Naive thymus-derived CD4-positive, alpha-beta T cell (primary cell): ENCODE data around the gene TRIB2. TPM values are rescaled to one million over a fixed set of nuclear protein-coding genes. Genes with fewer than 3 reads are reported as not detected.

ENCODE experiments used
- ATAC-seq: fragments of 150-1000 bp; cut with Tn5 transposase; 2 replicates; pipeline ENCODE4 v1.10.0; 2021; ENCODE audit warnings: mild to moderate bottlenecking, moderate library complexity
- CTCF ChIA-PET: fragments of 350-600 bp; sonication (Branson Sonifier 250); formaldehyde crosslinking; loops from one replicate; lab custom pipeline; 2021; ENCODE audit warnings: antibody characterized with exemption; lab: Charles Lee
- POLR2A ChIA-PET: fragments of 350-600 bp; sonication (Branson Sonifier 250); formaldehyde crosslinking; loops from one replicate; lab custom pipeline; 2021; ENCODE audit warnings: antibody characterized with exemption, inconsistent platforms; lab: Charles Lee
- DNase-seq, 9 donors: peaks; one replicate each; pipeline versions ENCODE4 v3.0.0 to v3.0.0-alpha.2; 2020 to 2022; ENCODE audit warnings: mixed read lengths in 1 of 9
- H3K27ac ChIP-seq: one replicate; pipeline ENCODE4 v1.7.0; 2013; ENCODE audit warnings: mild to moderate bottlenecking, low read depth, low read length, moderate library complexity
- H3K27me3 ChIP-seq, 2 donors: one replicate each; pipeline ENCODE4 v1.7.0; 2013; ENCODE audit warnings: low read length in 2 of 2, mild to moderate bottlenecking in 2 of 2, moderate library complexity in 2 of 2; ENCODE audit not compliant: control insufficient read depth in 2 of 2, insufficient read depth in 2 of 2
- H3K36me3 ChIP-seq, 3 experiments: 1 replicate in 2 of 3; 2 replicates in 1 of 3; pipeline ENCODE4 v1.7.0; 2013; ENCODE audit warnings: low read length in 3 of 3, mild to moderate bottlenecking in 3 of 3, moderate library complexity in 1 of 3; ENCODE audit not compliant: insufficient read depth in 3 of 3, control insufficient read depth in 2 of 3
- H3K4me1 ChIP-seq, 2 donors: one replicate each; pipeline ENCODE4 v1.7.0; 2013; ENCODE audit warnings: low read length in 2 of 2, mild to moderate bottlenecking in 2 of 2, moderate library complexity in 1 of 2; ENCODE audit not compliant: control insufficient read depth in 2 of 2, insufficient read depth in 2 of 2
- H3K4me3 ChIP-seq: 2 replicates; pipeline ENCODE4 v1.7.0; 2013; ENCODE audit warnings: mild to moderate bottlenecking, low read length
- H3K9me3 ChIP-seq, 3 experiments: 1 replicate in 2 of 3; 2 replicates in 1 of 3; pipeline ENCODE4 v1.7.0; 2013; ENCODE audit warnings: low read length in 3 of 3; ENCODE audit not compliant: control insufficient read depth in 2 of 3
- H3K27ac Mint-ChIP-seq, 9 donors: one replicate each; pipeline ENCODE4 v1.8.0; 2020 to 2022; ENCODE audit warnings: mixed read lengths in 9 of 9, mild to moderate bottlenecking in 8 of 9, moderate library complexity in 5 of 9, inconsistent platforms in 2 of 9
- H3K27me3 Mint-ChIP-seq, 5 donors: one replicate each; pipeline ENCODE4 v1.8.0; 2021 to 2022; ENCODE audit warnings: mixed read lengths in 5 of 5, mild to moderate bottlenecking in 1 of 5
- H3K36me3 Mint-ChIP-seq, 5 donors: one replicate each; pipeline ENCODE4 v1.8.0; 2020 to 2022; ENCODE audit warnings: mixed read lengths in 5 of 5, mild to moderate bottlenecking in 3 of 5, inconsistent platforms in 1 of 5
- H3K4me1 Mint-ChIP-seq, 7 donors: one replicate each; pipeline ENCODE4 v1.8.0; 2020 to 2022; ENCODE audit warnings: mixed read lengths in 7 of 7, mild to moderate bottlenecking in 3 of 7, inconsistent platforms in 1 of 7
- H3K4me3 Mint-ChIP-seq, 10 donors: one replicate each; pipeline ENCODE4 v1.8.0; 2020 to 2022; ENCODE audit warnings: mild to moderate bottlenecking in 10 of 10, mixed read lengths in 10 of 10, moderate library complexity in 6 of 10, inconsistent platforms in 2 of 10
- H3K9me3 Mint-ChIP-seq, 11 donors: one replicate each; pipeline ENCODE4 v1.8.0; 2020 to 2022; ENCODE audit warnings: mixed read lengths in 11 of 11, mild to moderate bottlenecking in 4 of 11, inconsistent platforms in 1 of 11, moderate library complexity in 1 of 11
- intact Hi-C, 2 donors: fragments of 100-400 bp; cut with micrococcal nuclease; formaldehyde crosslinking; loops; one replicate each; pipeline ENCODE4 v1.15.1; 2023
- polyA plus RNA-seq, 2 donors: library from polyadenylated mRNA; unstranded; fragments of 300-500 nt; fragmentation: Illumina TruSeq; gene quantifications; one replicate each; pipeline ENCODE4 v1.2.3, GENCODE V29; 2021
- total RNA-seq, 6 experiments: library from RNA in 5 of 6; stranded (reverse) in 5 of 6; gene quantifications; 1 replicate in 5 of 6; 2 replicates in 1 of 6; pipeline ENCODE4 v1.2.3 and lab custom pipeline; 2021 to 2026

The TRIB2 gene
- total and polyA plus RNA-seq, 7 experiments from 2014 or later: 41.3 to 125 (median 90.7) TPM

GRCh38 chr2:12715258-12716031 is 1.3 kb upstream of the TRIB2 start:
- Mint-ChIP-seq H3K9me3 (peaks cover 0 to 4% (median 0%) of the 10 kb centered on the region in 11 donors), H3K4me1 (peaks cover 34 to 65% (median 53%) of the 10 kb centered on the region in 7 donors), H3K27me3 (peaks cover 0 to 15% (median 0%) of the 10 kb centered on the region in 5 donors), H3K36me3 (peaks cover 0 to 24% (median 7%) of the 10 kb centered on the region in 5 donors), H3K27ac (peak overlapping the region; percentile 92 to 97 (median 96)), H3K4me3 (peak overlapping the region; percentile 88 to 100 (median 96))
- peaks cover 17 to 25% of the 10 kb centered on the region in 2 donors for H3K4me1 ChIP-seq
- peak overlapping the region; percentile 84 for H3K27ac ChIP-seq
- H3K36me3 ChIP-seq: peaks cover 0 to 20% (median 0%) of the 10 kb centered on the region in 3 experiments
- H3K27me3 ChIP-seq: no peaks in the 10 kb centered on the region
- DNase-seq: no peak
- POLR2A ChIA-PET: interaction anchor here (0.6 to 3.7 kb wide), 29 partner anchors 11 to 905 kb away, joined by 3 to 39 read pairs (median 4); no protein-coding TSS in a partner anchor
- H3K9me3 ChIP-seq: no peaks in the 10 kb centered on the region
- ATAC-seq: no peak
- H3K4me3 ChIP-seq: peak overlapping the region; percentile 77
- intact Hi-C loops: loop anchor here (1.0 to 10.0 kb wide), 26 partner anchors 160 to 1371 kb away; partner anchors contain the start of genes LPIN1 (in 1 of the 2) and ROCK2 (in 1 of the 2)
- CTCF ChIA-PET: interaction anchor here (0.6 to 4.7 kb wide), 31 partner anchors 11 to 1026 kb away, joined by 3 to 45 read pairs (median 4); no protein-coding TSS in a partner anchor

- peaks cover 0 to 15% (median 0%) of the 10 kb centered on the region in 5 donors for H3K27me3 Mint-ChIP-seq
- ATAC-seq: peak; percentile 62
- CTCF ChIA-PET: interaction anchor here (0.6 to 4.7 kb wide), 37 partner anchors 10 to 887 kb away, joined by 3 to 45 read pairs (median 4); no protein-coding TSS in a partner anchor
- peaks cover 0 to 22% (median 7%) of the 10 kb centered on the region in 5 donors for H3K36me3 Mint-ChIP-seq
- peak; percentile 60 to 82 (median 80) for DNase-seq
- Histone ChIP-seq H3K4me3 (peak overlapping the region; percentile 77), H3K4me1 (peaks cover 11 to 20% of the 10 kb centered on the region in 2 donors), H3K27me3 (no peaks in the 10 kb centered on the region), H3K9me3 (no peaks in the 10 kb centered on the region), H3K27ac (peak overlapping the region; percentile 84), H3K36me3 (peaks cover 0 to 20% (median 0%) of the 10 kb centered on the region in 3 experiments)
- peaks cover 35 to 65% (median 53%) of the 10 kb centered on the region in 7 donors for H3K4me1 Mint-ChIP-seq
- H3K4me3 Mint-ChIP-seq: peak overlapping the region; percentile 88 to 100 (median 96)
- peak overlapping the region; percentile 92 to 97 (median 96) for H3K27ac Mint-ChIP-seq
- POLR2A ChIA-PET: interaction anchor here (0.6 to 3.7 kb wide), 35 partner anchors 11 to 905 kb away, joined by 3 to 39 read pairs (median 4); no protein-coding TSS in a partner anchor
- intact Hi-C loops: loop anchor here (1.0 to 10.0 kb wide), 26 partner anchors 161 to 1371 kb away; partner anchors contain the start of genes LPIN1 (in 1 of the 2) and ROCK2 (in 1 of the 2)
- peaks cover 0 to 4% (median 0%) of the 10 kb centered on the region in 11 donors for H3K9me3 Mint-ChIP-seq
Measured at GRCh38 chr2:12716032-12716281, 779 bp upstream of the TRIB2 start.

GRCh38 chr2:12717191-12718014 is 667 bp downstream of the TRIB2 start:
- Mint-ChIP-seq H3K4me3 (peak overlapping the region; percentile 88 to 100 (median 99)), H3K9me3 (peaks cover 0 to 4% (median 0%) of the 10 kb centered on the region in 11 donors), H3K4me1 (peaks cover 36 to 65% (median 56%) of the 10 kb centered on the region in 7 donors), H3K36me3 (peaks cover 0 to 28% (median 7%) of the 10 kb centered on the region in 5 donors), H3K27me3 (peaks cover 0 to 15% (median 0%) of the 10 kb centered on the region in 5 donors), H3K27ac (peak overlapping the region; percentile 86 to 97 (median 93))
- H3K36me3 ChIP-seq: peaks cover 0 to 20% (median 0%) of the 10 kb centered on the region in 3 experiments
- ChIA-PET POLR2A (interaction anchor here (0.5 to 3.7 kb wide), 38 partner anchors 9 to 888 kb away, joined by 3 to 39 read pairs (median 4); no protein-coding TSS in a partner anchor), CTCF (interaction anchor here (0.5 to 4.7 kb wide), 27 partner anchors 11 to 853 kb away, joined by 3 to 45 read pairs (median 4); no protein-coding TSS in a partner anchor)
- H3K9me3 ChIP-seq: no peaks in the 10 kb centered on the region
- H3K4me1 ChIP-seq: peaks cover 12 to 26% of the 10 kb centered on the region in 2 donors
- DNase-seq (peak; percentile 41 to 79 (median 68)), ATAC-seq (peak; percentile 44)
- H3K4me3 ChIP-seq: peak overlapping the region; percentile 86
- H3K27me3 ChIP-seq: no peaks in the 10 kb centered on the region
- peak overlapping the region; percentile 88 for H3K27ac ChIP-seq
- intact Hi-C loops: loop anchor here (1.0 to 10.0 kb wide), 24 partner anchors 11 to 1373 kb away; partner anchors contain the start of genes LPIN1 (in 2 of the 2) and ROCK2 (in 1 of the 2)

- Mint-ChIP-seq H3K27ac (peak overlapping the region; percentile 86 to 97 (median 93)), H3K27me3 (peaks cover 0 to 15% (median 0%) of the 10 kb centered on the region in 5 donors), H3K36me3 (peaks cover 2 to 33% (median 7%) of the 10 kb centered on the region in 5 donors), H3K4me1 (peaks cover 40 to 68% (median 63%) of the 10 kb centered on the region in 7 donors), H3K4me3 (peak overlapping the region; percentile 88 to 100 (median 99)), H3K9me3 (peaks cover 0 to 4% (median 0%) of the 10 kb centered on the region in 11 donors)
- Histone ChIP-seq H3K4me1 (peaks cover 20 to 34% of the 10 kb centered on the region in 2 donors), H3K27ac (peak overlapping the region; percentile 88), H3K27me3 (no peaks in the 10 kb centered on the region), H3K36me3 (peaks cover 0 to 24% (median 0%) of the 10 kb centered on the region in 3 experiments), H3K4me3 (peak overlapping the region; percentile 86), H3K9me3 (no peaks in the 10 kb centered on the region)
- intact Hi-C loops: loop anchor here (1.0 to 10.0 kb wide), 14 partner anchors 10 to 1373 kb away; partner anchors contain the start of genes LPIN1 (in 1 of the 2) and ROCK2 (in 1 of the 2)
- ATAC-seq (no peak), DNase-seq (peak in 8 of 9 donors; percentile 19 to 47 (median 42))
- ChIA-PET POLR2A (interaction anchor here (0.7 to 3.7 kb wide), 14 partner anchors 10 to 888 kb away, joined by 3 to 39 read pairs (median 4); no protein-coding TSS in a partner anchor), CTCF (interaction anchor here (0.8 to 4.7 kb wide), 8 partner anchors 11 to 591 kb away, joined by 3 to 45 read pairs (median 16); no protein-coding TSS in a partner anchor)
Measured at GRCh38 chr2:12718015-12718671, 1.4 kb downstream of the TRIB2 start.

DNA sequence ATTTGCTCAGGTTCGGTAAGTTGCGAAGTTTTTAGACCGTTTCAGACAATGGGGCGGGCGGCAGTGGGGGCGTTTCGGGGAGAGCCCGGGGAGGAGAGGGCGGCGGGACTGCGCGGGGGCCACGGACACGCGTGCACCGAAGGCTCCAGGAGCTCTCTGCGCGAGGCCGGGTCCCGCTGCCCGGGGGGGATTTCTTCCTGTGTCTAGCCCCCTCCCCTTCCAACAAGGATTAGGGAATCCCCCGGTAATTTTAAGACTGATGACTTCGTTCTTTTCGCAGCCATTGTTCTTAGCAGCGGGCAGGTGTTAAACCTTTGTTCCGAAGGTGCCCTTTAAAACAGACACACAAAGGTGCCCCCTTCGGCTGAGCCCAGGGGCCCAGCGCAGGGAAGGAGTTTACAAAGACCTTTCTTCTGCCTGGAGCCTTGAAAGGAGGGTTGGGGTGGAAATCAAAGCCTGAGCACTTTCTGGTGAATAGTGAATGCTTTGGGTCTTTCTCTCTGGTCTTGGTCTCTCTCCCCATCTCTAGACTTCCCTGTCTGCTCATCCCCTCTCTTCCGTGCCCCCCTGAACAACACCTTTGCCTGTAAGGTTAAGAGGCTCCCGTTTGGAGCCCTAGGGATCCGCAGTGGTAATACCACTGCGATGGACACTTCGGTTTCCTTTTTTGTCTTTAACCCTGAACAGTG is 2.1 kb downstream of the TRIB2 start:
- peaks cover 3 to 31% (median 3%) of the 10 kb centered on the region in 3 experiments for H3K36me3 ChIP-seq
- no peaks in the 10 kb centered on the region for H3K9me3 ChIP-seq
- peak overlapping the region; percentile 88 for H3K27ac ChIP-seq
- H3K4me1 ChIP-seq: peaks cover 22 to 41% of the 10 kb centered on the region in 2 donors
- H3K4me3 ChIP-seq: peak overlapping the region; percentile 86
- ATAC-seq (no peak), DNase-seq (peak in 5 of 9 donors; percentile 18 to 42 (median 28))
- intact Hi-C loops: loop anchor here (1.0 to 10.0 kb wide), 14 partner anchors 9 to 1374 kb away; partner anchors contain the start of genes LPIN1 (in 1 of the 2) and ROCK2 (in 1 of the 2)
- CTCF ChIA-PET: interaction anchor here (2.0 to 4.7 kb wide), 4 partner anchors 10 to 288 kb away, joined by 4 to 41 read pairs (median 22); no protein-coding TSS in a partner anchor
- peaks cover 9 to 41% (median 9%) of the 10 kb centered on the region in 5 donors for H3K36me3 Mint-ChIP-seq
- peaks cover 0 to 15% (median 0%) of the 10 kb centered on the region in 5 donors for H3K27me3 Mint-ChIP-seq
- peaks cover 0 to 4% (median 0%) of the 10 kb centered on the region in 11 donors for H3K9me3 Mint-ChIP-seq
- peak overlapping the region; percentile 88 to 100 (median 99) for H3K4me3 Mint-ChIP-seq
- POLR2A ChIA-PET: interaction anchor here (1.2 to 3.7 kb wide), 4 partner anchors 9 to 889 kb away, joined by 4 to 39 read pairs (median 16); no protein-coding TSS in a partner anchor
- H3K27me3 ChIP-seq: no peaks in the 10 kb centered on the region
- H3K4me1 Mint-ChIP-seq: peaks cover 47 to 71% (median 68%) of the 10 kb centered on the region in 7 donors
- H3K27ac Mint-ChIP-seq: peak overlapping the region; percentile 81 to 97 (median 93)
